Activated naive CD4-positive, alpha-beta T cell treated with anti-CD3 and anti-CD28 coated beads, Interleukin-2, amount 10 ng/mL, durations not matched to agents 7 days and 5 days (primary cell): Measurements from ENCODE around the gene C20orf96.
"Not testable (repeated sequence)": the region's sequence is repeated elsewhere in the genome, so short reads cannot be mapped to it uniquely, and the experiment has no call there.

Source experiments
- CTCF ChIA-PET: fragments of 350-600 bp; sonication (Branson Sonifier 250); formaldehyde crosslinking; loops from one replicate; lab custom pipeline; 2021; ENCODE audit warnings: antibody characterized with exemption; lab: Charles Lee
- DNase-seq: peaks from one replicate; pipeline ENCODE4 v3.0.0-alpha.2; 2020
- H3K27ac Mint-ChIP-seq: one replicate; pipeline ENCODE4 v1.8.0; 2021; ENCODE audit warnings: mild to moderate bottlenecking, moderate library complexity, mixed read lengths
- H3K27me3 Mint-ChIP-seq: one replicate; pipeline ENCODE4 v1.8.0; 2021; ENCODE audit warnings: mild to moderate bottlenecking, mixed read lengths
- H3K36me3 Mint-ChIP-seq: one replicate; pipeline ENCODE4 v1.8.0; 2021; ENCODE audit warnings: mixed read lengths
- H3K4me1 Mint-ChIP-seq: one replicate; pipeline ENCODE4 v1.8.0; 2021; ENCODE audit warnings: mixed read lengths
- H3K4me3 Mint-ChIP-seq: one replicate; pipeline ENCODE4 v1.8.0; 2021; ENCODE audit warnings: mild to moderate bottlenecking, moderate library complexity, mixed read lengths
- H3K9me3 Mint-ChIP-seq: one replicate; pipeline ENCODE4 v1.8.0; 2021; ENCODE audit warnings: mixed read lengths

C20orf96 gene, protein sequence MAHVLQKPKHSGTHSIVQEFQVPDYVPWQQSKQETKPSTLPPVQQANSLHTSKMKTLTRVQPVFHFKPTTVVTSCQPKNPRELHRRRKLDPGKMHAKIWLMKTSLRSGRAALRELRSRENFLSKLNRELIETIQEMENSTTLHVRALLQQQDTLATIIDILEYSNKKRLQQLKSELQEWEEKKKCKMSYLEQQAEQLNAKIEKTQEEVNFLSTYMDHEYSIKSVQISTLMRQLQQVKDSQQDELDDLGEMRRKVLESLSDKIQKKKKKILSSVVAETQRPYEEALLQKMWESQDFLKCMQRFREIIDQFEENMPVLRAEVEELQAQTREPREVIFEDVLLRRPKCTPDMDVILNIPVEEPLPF

GRCh38 chr20:290084-290831, at the start of gene C20orf96:
Gene C20orf96 (minus strand): TSS chr20:290750. CDS start chr20:290610, 140 bp downstream.
- no peaks in the 10 kb centered on the region for H3K9me3 Mint-ChIP-seq
- DNase-seq, result peak; percentile 94
- H3K27me3 Mint-ChIP-seq, result peaks cover 3% of the 10 kb centered on the region
- H3K27ac Mint-ChIP-seq, result peak within 1 kb of the TSS; percentile 79
- no peak within 1 kb of the TSS for H3K4me3 Mint-ChIP-seq
- CTCF ChIA-PET, result no interaction called here
- H3K4me1 Mint-ChIP-seq, result peaks cover 29% of the 10 kb centered on the region
- peaks cover 5% of the 10 kb centered on the region for H3K36me3 Mint-ChIP-seq

DNA sequence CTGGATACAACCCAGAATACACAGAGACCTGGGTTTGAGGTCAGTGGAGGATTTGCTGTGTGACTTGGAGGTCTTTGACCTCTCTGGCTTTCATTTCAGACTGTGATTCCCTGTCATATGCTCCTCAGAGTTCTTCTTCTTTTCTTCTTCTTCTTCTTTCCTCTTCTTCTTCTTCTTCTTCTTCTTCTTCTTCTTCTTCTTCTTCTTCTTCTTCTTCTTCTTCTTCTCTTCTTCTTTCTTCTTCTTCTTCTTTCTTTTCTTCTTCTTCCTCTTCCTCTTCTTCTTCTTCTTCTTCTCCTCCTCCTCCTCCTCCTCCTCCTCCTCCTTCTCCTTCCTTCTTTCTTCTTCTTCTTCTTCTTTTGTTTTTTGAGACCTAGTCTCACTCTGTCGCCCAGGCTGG, 45.5 kb upstream of the C20orf96 start:
- DNase-seq, CTCF ChIA-PET, H3K9me3 Mint-ChIP-seq, H3K4me3 Mint-ChIP-seq, H3K27ac Mint-ChIP-seq, H3K4me1 Mint-ChIP-seq, H3K36me3 Mint-ChIP-seq: not testable (repeated sequence)
- peaks cover 24% of the 10 kb centered on the region for H3K27me3 Mint-ChIP-seq

DNA sequence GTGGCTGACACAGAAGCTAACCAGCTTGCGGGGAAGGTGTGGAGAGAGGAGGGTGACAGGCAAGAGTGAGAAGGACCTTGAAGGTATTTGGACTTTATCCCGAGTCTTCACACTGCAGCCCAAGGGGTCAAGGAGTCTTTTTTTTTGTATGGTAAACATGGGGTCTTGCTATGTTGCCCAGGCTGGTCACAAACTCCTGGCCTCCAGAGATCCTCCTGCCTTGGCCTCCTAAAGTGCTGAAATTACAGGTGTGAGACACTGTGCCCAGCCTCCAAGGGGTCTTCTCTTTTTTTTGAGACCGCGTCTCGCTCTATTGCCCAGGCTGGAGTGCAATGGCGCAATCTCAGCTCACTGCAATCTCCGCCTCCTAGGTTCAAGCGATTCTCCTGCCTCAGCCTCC, 44.0 kb upstream of the C20orf96 start:
- peaks cover 9% of the 10 kb centered on the region for H3K4me1 Mint-ChIP-seq
- no peak overlapping the region for H3K4me3 Mint-ChIP-seq
- DNase-seq, result no peak
- H3K9me3 Mint-ChIP-seq, result no peaks in the 10 kb centered on the region
- H3K27me3 Mint-ChIP-seq, result peaks cover 16% of the 10 kb centered on the region
- no peak overlapping the region for H3K27ac Mint-ChIP-seq
- CTCF ChIA-PET, result interaction anchor here (0.7 to 1.0 kb wide), 2 partner anchors 68 to 122 kb away, joined by 3 read pairs; no protein-coding TSS in a partner anchor
- H3K36me3 Mint-ChIP-seq, result no peaks in the 10 kb centered on the region

DNA sequence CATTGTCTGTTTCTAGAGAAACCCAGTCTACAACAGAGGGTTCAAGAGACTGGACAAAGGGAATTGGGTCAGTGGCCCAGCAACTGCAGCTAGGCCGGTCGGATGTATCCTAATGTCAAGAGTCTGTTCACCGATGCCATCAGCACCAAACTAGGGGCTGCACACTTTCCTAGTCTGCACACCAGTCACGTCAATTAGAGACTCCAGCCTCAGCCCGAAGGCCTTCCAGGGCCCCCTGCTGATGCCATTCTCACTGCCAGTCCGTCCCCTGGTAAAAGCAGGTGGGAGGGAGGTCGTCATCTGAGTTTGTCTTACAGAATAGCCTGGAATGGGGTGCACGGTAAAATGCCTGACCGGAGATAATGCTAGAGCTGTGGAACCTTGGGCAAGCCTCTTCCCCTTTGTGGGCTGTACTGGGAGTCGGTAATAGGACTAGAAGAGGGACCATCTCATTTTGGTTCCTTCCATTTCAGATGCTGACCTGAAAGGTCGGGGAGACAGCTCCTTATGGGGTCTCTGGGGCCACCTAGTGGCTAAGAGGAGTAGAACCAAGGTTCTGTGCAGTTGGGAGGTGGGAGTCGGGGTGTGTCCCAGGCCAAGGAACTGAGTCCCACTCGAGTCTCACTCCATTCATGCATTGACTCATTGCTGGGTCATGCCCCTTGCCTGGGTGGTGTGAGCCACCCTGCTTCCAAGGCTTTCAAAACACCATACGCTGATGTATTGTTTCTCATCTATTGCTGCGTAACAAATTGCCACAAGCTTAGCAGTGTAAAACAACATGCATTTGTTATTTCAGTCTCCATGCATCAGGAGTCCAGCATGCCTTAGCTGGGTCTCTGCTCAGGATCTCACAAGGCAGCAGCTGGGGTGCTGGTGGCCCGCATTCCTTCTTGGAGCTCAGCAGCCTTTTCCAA, 39.9 kb upstream of the C20orf96 start:
- Mint-ChIP-seq H3K4me3 (no peak overlapping the region), H3K27me3 (peaks cover 19% of the 10 kb centered on the region), H3K9me3 (no peaks in the 10 kb centered on the region), H3K27ac (no peak overlapping the region), H3K4me1 (peaks cover 34% of the 10 kb centered on the region), H3K36me3 (peaks cover 2% of the 10 kb centered on the region)
- peak; percentile 75 for DNase-seq
- CTCF ChIA-PET, result interaction anchor here (0.7 to 6.2 kb wide), 28 partner anchors 9 to 215 kb away, joined by 3 to 34 read pairs (median 4); partner anchors contain the start of genes DEFB129 and NRSN2

- DNase-seq, result no peak
- peaks cover 2% of the 10 kb centered on the region for H3K36me3 Mint-ChIP-seq
- peaks cover 36% of the 10 kb centered on the region for H3K4me1 Mint-ChIP-seq
- H3K4me3 Mint-ChIP-seq, result no peak overlapping the region
- no peaks in the 10 kb centered on the region for H3K9me3 Mint-ChIP-seq
- peaks cover 17% of the 10 kb centered on the region for H3K27me3 Mint-ChIP-seq
- CTCF ChIA-PET, result interaction anchor here (0.9 to 6.2 kb wide), 13 partner anchors 9 to 119 kb away, joined by 3 to 34 read pairs (median 7); partner anchors contain the start of gene NRSN2
- no peak overlapping the region for H3K27ac Mint-ChIP-seq
These were observed 39.3 kb upstream of the C20orf96 start for GRCh38 chr20:329851-330232.

- Mint-ChIP-seq H3K27me3 (peaks cover 22% of the 10 kb centered on the region), H3K9me3 (no peaks in the 10 kb centered on the region), H3K4me3 (peak overlapping the region; percentile 47), H3K36me3 (peaks cover 2% of the 10 kb centered on the region), H3K27ac (peak overlapping the region; percentile 29), H3K4me1 (peaks cover 41% of the 10 kb centered on the region)
- no peak for DNase-seq
- CTCF ChIA-PET, result interaction anchor here (1.4 to 6.2 kb wide), 4 partner anchors 16 to 62 kb away, joined by 3 to 34 read pairs (median 17); partner anchors contain the start of gene NRSN2
These were observed 38.6 kb upstream of the C20orf96 start for GRCh38 chr20:328975-329695.

- H3K27ac Mint-ChIP-seq, result peak overlapping the region; percentile 29
- CTCF ChIA-PET, result interaction anchor here (3.3 to 6.2 kb wide), 2 partner anchors 17 to 19 kb away, joined by 13 to 34 read pairs; partner anchors contain the start of gene NRSN2
- DNase-seq, result no peak
- no peaks in the 10 kb centered on the region for H3K9me3 Mint-ChIP-seq
- H3K4me1 Mint-ChIP-seq, result peaks cover 45% of the 10 kb centered on the region
- H3K36me3 Mint-ChIP-seq, result peaks cover 2% of the 10 kb centered on the region
- peaks cover 26% of the 10 kb centered on the region for H3K27me3 Mint-ChIP-seq
- H3K4me3 Mint-ChIP-seq, result peak overlapping the region; percentile 47
These were observed 37.8 kb upstream of the C20orf96 start for GRCh38 chr20:328027-328974.

- CTCF ChIA-PET, result no interaction called here
These were observed 36.9 kb upstream of the C20orf96 start for GRCh38 chr20:327186-328026.

DNA sequence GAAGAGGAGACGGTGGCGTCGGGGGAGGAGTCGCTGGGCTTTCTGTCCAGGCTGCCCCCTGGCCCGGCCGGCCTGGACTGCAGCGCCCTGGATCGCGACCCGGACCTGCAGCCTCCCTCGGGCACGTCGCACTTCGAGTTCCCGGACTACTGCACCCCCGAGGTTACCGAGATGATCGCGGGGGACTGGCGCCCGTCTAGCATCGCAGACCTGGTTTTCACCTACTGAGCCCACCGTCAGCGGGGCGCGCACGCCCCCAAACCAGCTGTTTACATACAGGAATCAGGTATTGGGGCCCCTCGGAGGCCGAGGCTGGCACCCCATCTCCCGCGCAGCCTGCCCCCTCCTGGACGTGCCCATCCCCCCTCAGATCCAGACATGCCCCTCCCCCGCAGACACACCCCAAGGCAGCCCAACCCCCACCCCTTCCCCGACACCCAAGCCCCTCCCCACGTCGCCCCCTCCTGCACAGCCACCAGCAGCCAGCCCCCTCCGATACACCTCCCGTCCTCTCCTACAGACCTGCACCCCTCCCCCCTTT, 36.2 kb upstream of the C20orf96 start:
- DNase-seq, result no peak
- Mint-ChIP-seq H3K4me3 (peak overlapping the region; percentile 64), H3K27ac (peak overlapping the region; percentile 60), H3K4me1 (peaks cover 45% of the 10 kb centered on the region), H3K27me3 (peaks cover 29% of the 10 kb centered on the region), H3K36me3 (peaks cover 2% of the 10 kb centered on the region), H3K9me3 (no peaks in the 10 kb centered on the region)
- CTCF ChIA-PET, result no interaction called here

More at GRCh38 chr20:327186-328026, 36.9 kb upstream of the C20orf96 start:
- DNase-seq, result peak; percentile 81
- peaks cover 26% of the 10 kb centered on the region for H3K27me3 Mint-ChIP-seq
- H3K27ac Mint-ChIP-seq, result no peak overlapping the region
- no peaks in the 10 kb centered on the region for H3K9me3 Mint-ChIP-seq
- peaks cover 2% of the 10 kb centered on the region for H3K36me3 Mint-ChIP-seq
- peak overlapping the region; percentile 64 for H3K4me3 Mint-ChIP-seq
- peaks cover 45% of the 10 kb centered on the region for H3K4me1 Mint-ChIP-seq

GRCh38 chr20:325889-326644, 35.5 kb upstream of the C20orf96 start:
- Mint-ChIP-seq H3K4me1 (peaks cover 45% of the 10 kb centered on the region), H3K4me3 (peak overlapping the region; percentile 78), H3K9me3 (no peaks in the 10 kb centered on the region), H3K27ac (peak overlapping the region; percentile 72), H3K36me3 (peaks cover 2% of the 10 kb centered on the region), H3K27me3 (peaks cover 33% of the 10 kb centered on the region)
- DNase-seq, result peak; percentile 66
- CTCF ChIA-PET, result no interaction called here
